ENCODE data around the gene ARHGEF18. TPM values are rescaled to one million over a fixed set of nuclear protein-coding genes. Genes with fewer than 3 reads are reported as not detected.
"Not testable (repeated sequence)": the region's sequence is repeated elsewhere in the genome, so short reads cannot be mapped to it uniquely, and the experiment has no call there.

ARHGEF18 gene
- total RNA-seq, 3 donors from 2014 or later: 16.8 to 23.3 (median 22.9) TPM

- H3K4me1 ChIP-seq: no peaks in the 10 kb centered on the region
- no peaks in the 10 kb centered on the region for H3K9me3 ChIP-seq
- no peaks in the 10 kb centered on the region for H3K27me3 ChIP-seq
- no peak overlapping the region for H3K4me3 ChIP-seq
- intact Hi-C loops (cut with DNase I; ENCODE audit: low total_unique reads): no loop called here
- no peak for DNase-seq (ENCODE audit: low spot score in 2 of 2)
- H3K36me3 ChIP-seq: no peaks in the 10 kb centered on the region
- no peak overlapping the region for H3K27ac ChIP-seq
- TF ChIP-seq POLR2AphosphoS5 (IDR thresholded peaks at IDR 0.05) (no peak), CTCF (IDR thresholded peaks at IDR 0.05) (no peak), POLR2A (IDR thresholded peaks at IDR 0.05) (no peak)
Observed at GRCh38 chr19:7337380-7338194, 11.2 kb upstream of the ARHGEF18 start.

DNA sequence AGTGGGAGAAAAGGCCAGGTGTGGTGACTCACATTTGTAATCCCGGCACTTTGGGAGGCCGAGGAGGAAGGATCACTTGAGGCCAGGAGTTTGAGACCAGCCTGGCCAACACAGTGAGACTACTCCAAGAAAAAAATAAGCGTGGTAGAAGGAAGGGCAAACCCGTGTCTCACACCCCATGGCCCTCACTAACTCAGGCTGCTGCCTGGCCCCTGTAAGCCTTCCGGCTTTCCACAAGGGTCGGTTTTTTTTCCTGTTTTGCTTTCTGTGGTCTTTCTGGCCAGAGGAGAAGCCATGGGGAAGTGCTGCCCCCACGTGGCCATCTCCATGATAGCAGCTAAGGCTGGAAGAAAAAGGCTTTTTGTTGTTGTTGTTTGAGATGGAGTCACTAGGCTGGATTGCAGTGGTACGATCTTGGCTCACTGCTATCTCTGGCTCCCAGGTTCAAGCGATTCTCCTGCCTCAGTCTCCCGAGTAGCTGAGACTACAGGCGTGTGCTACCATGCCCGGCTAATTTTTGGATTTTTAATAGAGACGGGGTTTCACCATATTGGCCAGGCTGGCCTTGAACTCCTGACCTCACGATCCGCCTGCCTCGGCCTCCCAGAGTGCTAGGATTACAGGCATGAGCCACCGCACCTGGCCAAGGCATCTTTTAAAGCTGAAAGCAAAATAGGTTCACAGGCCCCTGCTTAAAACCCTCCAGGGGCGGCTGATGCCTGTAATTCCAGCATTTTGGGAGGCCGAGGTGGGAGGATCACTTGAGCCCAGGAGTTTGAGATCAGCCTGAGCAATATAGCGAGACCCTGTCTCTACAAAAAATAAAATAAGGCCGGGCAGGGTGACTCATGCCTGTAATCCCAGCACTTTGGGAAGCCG, 7.5 kb upstream of the ARHGEF18 start:
- intact Hi-C loops (cut with DNase I; ENCODE audit: low total_unique reads): loop anchor here (5.0 kb wide), 1 partner anchor 429 kb away; no protein-coding TSS in a partner anchor
- no peak overlapping the region for H3K27ac ChIP-seq

DNA sequence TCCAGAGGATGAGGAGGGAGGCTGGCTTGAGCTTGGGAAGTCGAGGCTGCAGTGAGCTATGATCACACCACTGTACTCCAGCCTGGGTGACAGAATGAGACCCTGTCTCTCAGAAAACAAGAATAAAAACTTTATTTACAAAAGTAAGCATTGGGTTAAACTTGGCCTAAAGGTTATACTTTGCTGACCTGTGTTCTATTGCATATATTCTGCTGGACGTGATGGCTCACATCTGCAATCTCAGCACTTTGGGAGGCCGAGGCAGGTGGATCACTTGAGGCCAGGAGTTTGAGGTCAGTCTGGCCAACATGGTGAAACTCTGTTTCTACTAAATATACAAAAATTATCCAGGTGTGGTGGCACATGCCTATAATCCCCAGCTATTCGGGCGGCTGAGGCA, 6.6 kb upstream of the ARHGEF18 start:
- H3K27ac ChIP-seq: no peak overlapping the region
- H3K4me3 ChIP-seq: no peak overlapping the region
- TF ChIP-seq POLR2A (IDR thresholded peaks at IDR 0.05) (no peak), POLR2AphosphoS5 (IDR thresholded peaks at IDR 0.05) (no peak), CTCF (IDR thresholded peaks at IDR 0.05) (no peak)
- H3K36me3 ChIP-seq: no peaks in the 10 kb centered on the region
- no peaks in the 10 kb centered on the region for H3K9me3 ChIP-seq
- no peaks in the 10 kb centered on the region for H3K27me3 ChIP-seq
- no peak for DNase-seq (ENCODE audit: low spot score in 2 of 2)
- intact Hi-C loops (cut with DNase I; ENCODE audit: low total_unique reads): loop anchor here (5.0 kb wide), 1 partner anchor 430 kb away; no protein-coding TSS in a partner anchor
- no peaks in the 10 kb centered on the region for H3K4me1 ChIP-seq

More for the DNA sequence above, 7.5 kb upstream of the ARHGEF18 start:
- Histone ChIP-seq H3K9me3 (no peaks in the 10 kb centered on the region), H3K27me3 (no peaks in the 10 kb centered on the region), H3K4me1 (no peaks in the 10 kb centered on the region), H3K4me3 (no peak overlapping the region), H3K36me3 (no peaks in the 10 kb centered on the region)
- peak; percentile 64 to 73 for DNase-seq (ENCODE audit: low spot score in 2 of 2)
- TF ChIP-seq POLR2A (IDR thresholded peaks at IDR 0.05) (no peak), CTCF (IDR thresholded peaks at IDR 0.05) (peak; percentile 87 to 96 (median 94)), POLR2AphosphoS5 (IDR thresholded peaks at IDR 0.05) (peak in 1 of 3 donors; percentile 34)

- no peak for DNase-seq (ENCODE audit: low spot score in 2 of 2)
- Histone ChIP-seq H3K9me3 (no peaks in the 10 kb centered on the region), H3K4me3 (no peak overlapping the region), H3K27ac (no peak overlapping the region), H3K36me3 (no peaks in the 10 kb centered on the region), H3K27me3 (no peaks in the 10 kb centered on the region), H3K4me1 (no peaks in the 10 kb centered on the region)
- intact Hi-C loops (cut with DNase I; ENCODE audit: low total_unique reads): no loop called here
- no peak for TF ChIP-seq POLR2AphosphoS5 (IDR thresholded peaks at IDR 0.05)
- no peak for TF ChIP-seq CTCF (IDR thresholded peaks at IDR 0.05)
- no peak for TF ChIP-seq POLR2A (IDR thresholded peaks at IDR 0.05)
Observed at GRCh38 chr19:7346488-7346971, 2.2 kb upstream of the ARHGEF18 start.

DNA sequence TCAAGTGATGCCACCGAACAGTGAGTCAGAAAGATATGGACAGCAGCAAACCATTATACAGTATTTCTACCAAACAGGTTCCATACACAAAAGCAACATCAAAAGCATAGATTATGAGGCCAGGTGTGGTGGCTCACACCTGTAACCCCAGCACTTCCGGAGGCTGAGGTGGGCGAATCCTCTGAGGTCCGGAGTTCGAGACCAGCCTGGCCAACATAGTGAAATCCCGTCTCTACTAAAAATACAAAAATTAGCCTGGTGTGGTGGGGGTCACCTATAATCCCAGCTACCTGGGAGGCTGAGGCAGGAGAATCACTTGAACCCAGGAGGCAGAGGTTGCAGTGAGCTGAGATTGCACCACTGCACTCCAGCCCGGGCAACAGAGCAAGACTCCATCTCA, 1.7 kb upstream of the ARHGEF18 start:
- H3K36me3 ChIP-seq; DNase-seq (ENCODE audit: low spot score in 2 of 2); H3K27ac ChIP-seq; H3K27me3 ChIP-seq; H3K9me3 ChIP-seq; intact Hi-C loops (cut with DNase I; ENCODE audit: low total_unique reads); H3K4me1 ChIP-seq; H3K4me3 ChIP-seq: not testable (repeated sequence)

Data from breast epithelium (tissue), 4 donors.